ENCODE data around the gene RHBDD1.

RHBDD1 gene

DNA sequence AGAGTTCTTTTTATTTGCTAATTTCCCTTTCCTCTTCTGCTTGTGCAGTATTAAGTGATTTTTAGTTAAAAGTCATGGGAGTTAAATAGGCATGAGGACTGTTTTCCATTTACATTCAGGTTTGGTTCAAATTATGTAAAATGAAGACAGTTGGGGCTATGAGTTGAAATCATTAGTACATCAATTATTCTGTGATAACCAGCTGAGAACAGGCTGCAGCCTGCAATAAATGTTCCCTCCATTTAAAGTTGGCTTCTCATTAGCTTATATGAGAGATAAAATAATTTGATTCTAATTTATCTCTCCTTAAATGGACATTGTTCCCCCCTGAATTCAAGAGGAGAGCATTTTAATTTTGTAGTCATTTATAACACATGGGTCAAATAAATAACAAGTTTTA is 48.3 kb downstream of the RHBDD1 start:
- TF ChIP-seq, protein P1, sequence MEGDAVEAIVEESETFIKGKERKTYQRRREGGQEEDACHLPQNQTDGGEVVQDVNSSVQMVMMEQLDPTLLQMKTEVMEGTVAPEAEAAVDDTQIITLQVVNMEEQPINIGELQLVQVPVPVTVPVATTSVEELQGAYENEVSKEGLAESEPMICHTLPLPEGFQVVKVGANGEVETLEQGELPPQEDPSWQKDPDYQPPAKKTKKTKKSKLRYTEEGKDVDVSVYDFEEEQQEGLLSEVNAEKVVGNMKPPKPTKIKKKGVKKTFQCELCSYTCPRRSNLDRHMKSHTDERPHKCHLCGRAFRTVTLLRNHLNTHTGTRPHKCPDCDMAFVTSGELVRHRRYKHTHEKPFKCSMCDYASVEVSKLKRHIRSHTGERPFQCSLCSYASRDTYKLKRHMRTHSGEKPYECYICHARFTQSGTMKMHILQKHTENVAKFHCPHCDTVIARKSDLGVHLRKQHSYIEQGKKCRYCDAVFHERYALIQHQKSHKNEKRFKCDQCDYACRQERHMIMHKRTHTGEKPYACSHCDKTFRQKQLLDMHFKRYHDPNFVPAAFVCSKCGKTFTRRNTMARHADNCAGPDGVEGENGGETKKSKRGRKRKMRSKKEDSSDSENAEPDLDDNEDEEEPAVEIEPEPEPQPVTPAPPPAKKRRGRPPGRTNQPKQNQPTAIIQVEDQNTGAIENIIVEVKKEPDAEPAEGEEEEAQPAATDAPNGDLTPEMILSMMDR (IDR thresholded peaks at IDR 0.05; ENCODE audit: control insufficient read depth, extremely low read depth, insufficient read depth): no peak

DNA sequence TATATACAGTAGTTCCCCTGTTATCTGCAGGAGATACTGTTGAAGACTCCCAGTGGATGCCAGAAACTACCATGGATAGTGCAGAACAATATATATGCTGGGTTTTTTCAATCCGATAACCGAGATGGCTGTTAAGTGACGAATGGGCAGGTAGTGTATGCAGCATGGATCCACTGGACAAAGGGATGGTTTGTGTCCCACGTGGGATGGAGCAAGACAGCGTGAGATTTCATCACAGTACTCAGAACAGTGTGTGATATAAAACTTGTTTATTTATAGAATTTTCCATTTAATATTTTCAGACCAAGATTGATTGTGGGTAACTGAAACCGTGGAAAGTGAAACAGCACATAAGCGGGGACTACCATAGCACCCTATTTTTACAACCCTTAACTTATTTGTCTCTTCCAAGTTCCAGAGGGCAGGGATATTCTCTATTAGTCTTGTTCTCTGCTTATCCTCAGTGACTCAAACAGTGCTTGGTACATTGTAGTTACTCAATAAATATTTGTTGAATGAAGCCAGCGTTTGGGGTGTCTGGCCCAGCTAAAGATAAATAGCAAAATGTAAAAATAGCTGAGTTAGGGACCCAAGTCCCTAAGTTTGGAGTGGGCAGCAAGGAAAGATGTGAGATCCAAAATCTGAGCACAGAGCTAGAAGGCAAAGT is 50.0 kb downstream of the RHBDD1 start:
- no peak overlapping the region for H3K4me3 ChIP-seq (ENCODE audit: low read depth, low read length)
- TF ChIP-seq, protein P1 (IDR thresholded peaks at IDR 0.05; ENCODE audit: control insufficient read depth, extremely low read depth, insufficient read depth): no peak
- no peak for DNase-seq (ENCODE audit: low read depth)

More for the DNA sequence above, 48.3 kb downstream of the RHBDD1 start:
- no peak overlapping the region for H3K4me3 ChIP-seq (ENCODE audit: low read depth, low read length)
- DNase-seq (ENCODE audit: low read depth): no peak

DNA sequence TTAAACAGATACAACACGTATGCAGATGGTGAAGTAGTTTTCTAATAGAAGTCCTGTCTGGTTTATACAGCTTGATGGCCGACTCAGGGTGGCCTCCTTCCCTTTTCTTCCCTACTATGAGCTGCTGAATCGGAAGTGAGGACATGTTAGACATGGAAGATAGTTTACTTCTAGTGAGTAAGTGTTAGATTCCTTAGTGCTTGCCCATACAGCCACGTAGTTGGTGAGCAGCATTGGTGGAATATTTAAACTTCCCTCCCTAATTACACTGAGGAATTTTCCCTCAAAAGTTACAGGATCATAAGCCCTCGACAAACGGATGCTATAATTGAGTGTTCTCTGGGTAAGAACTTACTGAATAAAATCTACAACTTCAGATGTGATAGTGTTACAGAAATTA is 52.1 kb downstream of the RHBDD1 start:
- TF ChIP-seq, protein P1 (IDR thresholded peaks at IDR 0.05; ENCODE audit: control insufficient read depth, extremely low read depth, insufficient read depth): no peak
- no peak overlapping the region for H3K4me3 ChIP-seq (ENCODE audit: low read depth, low read length)
- no peak for DNase-seq (ENCODE audit: low read depth)

DNA sequence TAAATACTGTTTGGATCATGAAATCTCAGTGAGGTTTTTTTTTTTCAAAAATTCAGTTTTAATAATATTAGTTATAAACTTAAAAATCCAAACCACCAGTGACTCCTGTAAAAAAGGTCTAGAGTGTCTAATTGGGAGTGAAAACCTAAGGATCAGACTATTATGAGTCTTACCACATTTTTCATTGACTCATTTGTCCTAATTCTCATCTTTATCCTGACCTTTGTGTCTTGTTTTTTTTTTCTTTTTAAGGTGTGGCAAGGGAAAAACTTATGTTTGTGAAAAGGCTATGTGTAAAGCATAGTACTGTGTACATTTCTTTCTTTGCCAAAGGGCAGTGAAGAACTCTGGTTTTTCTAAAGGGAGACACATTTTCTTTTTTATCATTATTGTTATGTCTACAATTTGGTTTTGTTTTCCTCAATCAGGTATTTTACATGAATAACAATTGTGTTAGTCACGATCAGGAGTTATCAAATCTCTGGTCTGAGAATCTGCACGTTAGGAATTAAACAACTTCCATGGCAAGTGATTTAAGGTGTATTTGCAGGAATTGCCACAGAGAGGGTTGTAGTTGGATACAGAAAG is 52.6 kb downstream of the RHBDD1 start:
- DNase-seq (ENCODE audit: low read depth): no peak
- H3K4me3 ChIP-seq (ENCODE audit: low read depth, low read length): no peak overlapping the region
- TF ChIP-seq, protein P1 (IDR thresholded peaks at IDR 0.05; ENCODE audit: control insufficient read depth, extremely low read depth, insufficient read depth): no peak

DNA sequence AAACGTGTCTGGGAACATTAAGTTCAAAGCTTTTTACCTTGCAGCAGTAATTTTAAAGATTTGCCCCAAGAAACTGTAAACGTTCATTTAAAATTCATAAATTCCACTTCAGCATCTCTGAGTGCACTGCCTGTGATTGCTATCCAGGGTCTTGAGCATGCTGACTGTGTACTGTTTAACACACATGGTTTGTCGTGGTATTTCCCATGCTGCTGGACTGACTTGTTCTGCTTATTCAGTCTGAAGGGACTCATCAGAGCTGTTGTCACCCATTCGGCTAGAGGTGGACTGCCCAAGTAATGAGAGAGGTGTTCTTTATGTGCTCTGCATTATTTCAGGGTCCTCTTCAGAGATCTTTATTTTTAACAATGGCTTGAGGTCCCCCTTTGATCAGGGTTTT is 53.1 kb downstream of the RHBDD1 start:
- DNase-seq (ENCODE audit: low read depth): no peak
- no peak overlapping the region for H3K4me3 ChIP-seq (ENCODE audit: low read depth, low read length)
- TF ChIP-seq, protein P1 (IDR thresholded peaks at IDR 0.05; ENCODE audit: control insufficient read depth, extremely low read depth, insufficient read depth): no peak

DNA sequence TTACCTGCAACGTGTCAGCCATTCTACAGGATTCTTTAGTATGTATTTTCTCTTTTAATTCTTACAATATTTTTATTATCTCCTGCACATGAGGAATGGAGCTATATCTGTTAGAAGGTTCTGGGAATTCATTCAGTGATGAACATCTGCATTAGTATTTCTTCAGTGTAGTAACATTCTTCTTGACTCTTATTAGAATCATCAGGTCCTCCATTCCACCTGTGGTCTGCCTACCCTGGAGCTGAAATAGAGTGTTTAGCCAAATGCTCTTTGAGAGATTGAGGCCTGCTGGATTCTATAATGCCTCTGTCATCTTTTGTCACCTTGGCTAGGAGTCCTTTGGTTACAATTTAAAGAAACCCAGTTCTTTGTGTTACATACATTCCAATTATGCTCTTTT is 54.4 kb downstream of the RHBDD1 start:
- TF ChIP-seq, protein P1 (IDR thresholded peaks at IDR 0.05; ENCODE audit: control insufficient read depth, extremely low read depth, insufficient read depth): no peak
- no peak for DNase-seq (ENCODE audit: low read depth)
- H3K4me3 ChIP-seq (ENCODE audit: low read depth, low read length): no peak overlapping the region

Measured in LNCaP clone FGC (cell line).